GM04504 (cell line): ENCODE data around the gene LIG4.

Source experiments
- DNase-seq: peaks from one replicate; pipeline ENCODE4 v3.0.0-alpha.2; 2012; ENCODE audit warnings: low read depth

The LIG4 gene

DNA sequence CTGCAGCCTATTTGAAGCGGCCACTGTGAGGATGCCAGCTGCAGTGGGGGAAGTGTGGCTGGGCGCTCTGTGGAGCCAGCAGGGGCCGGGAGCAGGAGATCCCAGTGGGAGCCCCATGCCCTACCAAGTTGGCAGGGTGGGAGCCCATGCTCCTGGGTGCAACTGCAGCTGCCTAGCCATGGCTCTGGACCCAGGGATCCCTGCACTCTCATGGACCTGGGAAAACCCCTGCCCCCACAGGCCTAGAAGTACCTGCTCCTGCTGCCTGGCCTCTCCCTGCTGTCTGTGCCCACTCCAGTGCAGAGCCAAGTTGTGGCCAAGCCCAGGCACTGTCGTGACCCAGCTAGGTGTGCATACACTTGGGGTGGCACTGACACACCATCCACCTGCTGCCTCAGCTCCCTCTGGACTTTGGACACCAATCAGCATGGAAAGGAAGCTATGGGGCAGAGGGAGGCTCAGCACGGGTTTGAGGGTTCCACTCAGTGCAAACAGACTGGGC lies 20.9 kb downstream of the LIG4 start:
- DNase-seq, result no peak

DNA sequence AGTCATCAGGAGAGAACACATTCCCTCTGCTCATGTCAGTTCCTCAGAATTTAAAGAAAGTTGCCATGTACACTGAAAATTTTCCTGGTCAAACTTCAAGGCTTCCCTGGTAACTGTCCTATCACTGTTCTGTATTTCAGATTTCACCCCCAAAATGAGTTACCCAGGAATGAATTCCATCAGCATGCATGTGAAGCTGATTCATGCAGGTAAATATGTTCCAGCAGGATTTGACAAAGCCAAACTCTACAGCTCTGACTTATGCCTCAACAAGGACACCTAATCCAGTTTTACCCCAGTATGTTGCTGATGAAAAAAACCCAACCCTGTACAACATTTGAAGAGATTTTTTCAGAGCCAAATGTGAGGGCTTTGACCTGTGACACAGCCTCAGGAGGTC lies 21.5 kb downstream of the LIG4 start:
- no peak for DNase-seq

DNA sequence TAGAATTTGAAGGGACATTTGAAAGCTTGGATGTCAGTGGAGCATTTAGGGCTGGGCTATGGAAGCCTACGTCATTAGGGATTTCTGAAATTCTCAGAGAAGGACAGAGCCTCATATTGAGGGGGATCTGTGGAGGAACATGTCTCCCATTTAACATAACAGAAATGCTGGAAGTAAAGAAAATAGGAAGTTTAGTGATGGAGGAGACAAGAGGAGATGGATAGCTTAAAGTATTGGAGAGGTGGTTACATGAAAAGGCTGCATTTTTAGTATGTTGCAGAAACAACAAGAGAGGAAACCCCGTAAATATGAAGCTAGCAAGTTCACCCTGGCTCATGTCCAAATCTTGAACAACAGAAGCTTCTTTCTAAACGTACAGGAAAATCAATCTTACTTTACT lies 24.4 kb downstream of the LIG4 start:
- DNase-seq, result no peak

DNA sequence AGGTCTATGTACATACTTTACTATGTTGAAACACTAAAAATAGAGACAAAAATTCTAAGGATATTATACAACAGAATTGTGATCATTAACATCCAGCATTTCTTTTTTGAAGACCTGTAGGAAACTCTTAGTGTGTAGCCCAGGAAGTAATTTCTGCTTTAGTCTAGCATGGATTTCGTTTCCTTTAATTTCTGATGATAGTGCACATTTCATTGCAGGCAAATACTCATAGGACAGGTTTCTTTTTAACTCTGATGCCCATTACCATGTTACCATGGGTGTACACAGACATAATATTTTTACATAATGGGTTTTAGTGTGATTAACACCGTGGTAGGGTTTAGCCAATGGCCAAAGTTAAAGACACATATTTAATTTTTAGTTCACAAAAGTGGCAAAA lies 27.1 kb downstream of the LIG4 start:
- DNase-seq, result no peak

DNA sequence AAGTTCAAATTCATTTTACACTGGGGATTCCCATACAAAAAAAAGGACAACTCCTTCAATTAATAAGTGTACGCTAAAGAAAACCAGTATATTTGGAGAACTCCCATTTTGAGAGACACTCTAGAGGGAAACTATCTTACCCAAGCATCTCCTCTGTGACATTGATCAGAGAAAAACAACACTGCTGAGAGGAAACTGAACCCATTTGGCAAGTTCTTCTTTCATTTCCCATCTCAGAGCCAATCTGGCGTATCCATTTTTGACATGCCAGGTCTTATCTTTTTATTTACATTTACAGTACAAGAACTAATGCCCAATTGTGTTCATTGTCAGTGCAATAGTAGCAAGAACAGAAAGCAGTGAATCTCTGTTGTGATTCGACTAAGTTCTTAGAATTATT lies 30.1 kb downstream of the LIG4 start:
- no peak for DNase-seq

DNA sequence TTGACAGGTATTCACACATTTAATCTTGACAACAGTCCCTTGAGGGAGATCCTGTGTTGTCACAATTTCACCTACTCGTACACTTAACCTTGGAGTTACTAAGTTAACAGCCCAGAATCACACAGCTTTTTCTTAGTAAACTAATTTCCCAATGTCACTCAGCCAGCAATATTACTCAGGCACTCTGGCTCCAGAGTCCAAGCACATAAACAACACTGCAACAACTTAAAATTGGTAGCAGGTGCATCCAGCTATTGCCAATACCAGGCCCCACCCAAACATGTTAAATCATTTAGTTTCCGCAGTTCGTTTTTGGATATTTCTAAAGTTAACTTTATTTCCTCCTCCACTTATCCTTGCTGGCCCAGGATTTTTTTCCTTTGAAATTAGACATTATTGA lies 32.7 kb downstream of the LIG4 start:
- DNase-seq, result no peak

DNA sequence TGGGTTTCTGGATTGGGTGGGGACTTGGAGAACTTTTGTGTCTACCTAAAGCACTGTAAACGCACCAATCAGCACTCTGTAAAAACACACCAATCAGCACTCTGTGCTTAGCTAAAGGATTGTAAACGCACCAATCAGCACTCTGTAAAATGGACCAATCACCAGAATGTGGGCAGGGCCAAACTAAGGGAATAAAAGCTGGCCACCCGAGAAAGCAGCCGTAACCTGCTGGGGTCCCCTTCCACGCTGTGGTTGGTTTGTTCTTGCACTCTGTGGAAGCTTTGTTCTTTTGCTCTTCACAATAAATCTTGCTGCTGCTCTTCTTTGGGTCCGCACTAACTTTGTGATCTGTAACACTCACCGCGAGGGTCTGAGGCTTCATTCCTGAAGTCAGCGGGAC lies 37.3 kb downstream of the LIG4 start:
- no peak for DNase-seq

DNA sequence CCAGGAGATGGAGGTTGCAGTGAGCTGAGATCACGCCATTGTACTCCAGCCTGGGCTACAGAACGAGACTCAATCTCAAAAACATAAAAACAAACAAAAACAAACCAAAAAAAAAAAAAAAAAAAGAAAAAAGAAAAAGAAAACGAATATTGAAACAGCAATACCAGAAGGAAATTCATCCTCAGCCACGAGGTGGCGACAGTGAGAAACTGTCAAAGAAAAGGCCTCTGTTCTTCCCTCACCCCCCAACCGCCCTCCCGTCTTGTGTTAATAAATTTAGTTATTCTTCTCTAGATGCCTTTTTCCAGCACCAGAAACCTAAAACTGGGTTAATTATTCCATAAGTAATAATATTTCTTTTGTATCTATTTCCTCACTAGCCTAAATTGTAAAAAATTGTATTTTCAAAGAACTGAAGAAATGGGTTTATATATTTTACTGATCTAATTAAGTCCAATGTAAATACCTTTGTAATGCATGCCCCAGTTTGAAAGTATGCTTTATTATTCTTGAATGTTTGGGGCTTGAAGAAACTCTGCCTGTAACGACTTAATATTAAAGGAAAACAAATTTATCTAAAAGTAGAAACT lies 38.6 kb downstream of the LIG4 start:
- DNase-seq, result no peak

DNA sequence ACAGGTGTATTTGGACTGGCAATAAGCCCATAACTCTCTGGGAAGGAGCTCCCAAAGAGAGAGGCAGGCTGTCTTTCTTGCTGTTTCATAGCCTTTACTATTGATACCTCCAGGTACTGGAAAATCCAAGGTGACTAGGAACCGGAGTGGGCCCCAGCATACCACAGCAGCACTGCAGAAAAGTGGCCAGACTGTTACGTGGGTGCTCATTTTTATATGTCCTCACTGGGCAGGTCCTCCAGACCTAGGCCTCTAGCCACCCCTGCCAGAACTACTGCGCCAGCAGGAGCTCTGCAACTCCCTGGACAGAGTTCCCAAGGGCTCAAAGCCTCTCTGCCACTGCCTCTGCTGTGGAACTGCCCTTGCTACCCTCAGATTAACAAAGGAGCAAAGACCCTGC lies 46.4 kb downstream of the LIG4 start:
- DNase-seq, result no peak

DNA sequence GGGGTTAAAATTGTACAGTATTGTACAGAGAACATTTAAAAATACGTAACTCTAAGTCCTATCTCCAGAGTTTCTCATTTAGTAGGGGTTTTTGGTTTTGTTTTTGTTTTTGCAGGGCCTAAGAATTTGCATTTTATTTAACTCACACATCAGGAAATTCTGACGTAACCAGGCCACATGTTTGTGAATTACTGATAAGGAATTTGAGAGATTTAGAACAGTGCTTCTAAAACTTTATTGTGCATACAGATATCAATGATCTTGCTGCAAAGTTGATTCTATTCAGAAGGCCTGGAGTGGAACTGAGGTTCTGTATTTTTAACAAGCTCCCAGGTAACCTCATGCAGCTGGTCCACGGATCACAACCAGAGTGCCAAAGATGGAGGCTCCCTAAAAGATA lies 49.3 kb downstream of the LIG4 start:
- no peak for DNase-seq

DNA sequence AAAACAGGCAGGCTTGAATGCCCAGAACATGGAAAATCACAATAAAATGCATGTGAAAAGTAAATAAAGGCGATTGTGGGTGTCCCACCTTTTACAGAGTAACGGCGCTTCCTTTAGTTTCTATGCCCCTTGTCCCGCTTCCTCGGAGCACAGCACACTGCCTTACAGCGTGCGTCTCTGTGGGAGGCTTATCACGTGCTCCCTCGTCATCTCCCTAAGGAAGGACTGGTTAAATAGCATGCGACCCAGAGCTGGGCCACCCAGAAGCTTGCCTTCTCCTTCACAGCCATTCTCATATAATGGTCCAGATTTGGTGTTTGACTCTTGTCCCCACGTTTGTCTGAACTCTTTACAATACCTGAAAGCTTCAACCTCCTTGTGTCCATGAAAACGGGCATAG lies 56.6 kb downstream of the LIG4 start:
- no peak for DNase-seq
